GM10248 (cell line): Measurements from ENCODE around the gene LDOC1.
A peak's percentile ranks its signal among the peaks of the same experiment; 100 is the strongest.
"Not testable (repeated sequence)": the region's sequence is repeated elsewhere in the genome, so short reads cannot be mapped to it uniquely, and the experiment has no call there.

Source experiments
- CTCF ChIA-PET: fragments of 300-600 bp; sonication (Branson Sonifier 250); formaldehyde crosslinking; extraction: SDS; loops from one replicate; lab custom pipeline; 2021; ENCODE audit warnings: antibody characterized with exemption; lab: Yijun Ruan, JAX
- POLR2A ChIA-PET: fragments of 350-650 bp; sonication (Branson Sonifier 250); formaldehyde crosslinking; extraction: SDS; loops from one replicate; lab custom pipeline; 2020; ENCODE audit warnings: antibody characterized with exemption; lab: Yijun Ruan, JAX
- DNase-seq: peaks from one replicate; pipeline ENCODE4 v3.0.0; 2012; ENCODE audit errors: extremely low spot score
- TF ChIP-seq, protein P1 (sequence below): IDR thresholded peaks from 2 replicates; pipeline ENCODE4 v1.5.1; 2012; ENCODE audit warnings: mild to moderate bottlenecking, low read depth; ENCODE audit errors: extremely low read depth, missing control alignments, control extremely low read depth

Gene LDOC1

GRCh38 chrX:141176586-141177451 lies at the start of gene LDOC1:
LDOC1 (minus strand) TSS chrX:141177129; CDS start chrX:141177021, 108 bp downstream.
- peak; percentile 13 for DNase-seq

DNA sequence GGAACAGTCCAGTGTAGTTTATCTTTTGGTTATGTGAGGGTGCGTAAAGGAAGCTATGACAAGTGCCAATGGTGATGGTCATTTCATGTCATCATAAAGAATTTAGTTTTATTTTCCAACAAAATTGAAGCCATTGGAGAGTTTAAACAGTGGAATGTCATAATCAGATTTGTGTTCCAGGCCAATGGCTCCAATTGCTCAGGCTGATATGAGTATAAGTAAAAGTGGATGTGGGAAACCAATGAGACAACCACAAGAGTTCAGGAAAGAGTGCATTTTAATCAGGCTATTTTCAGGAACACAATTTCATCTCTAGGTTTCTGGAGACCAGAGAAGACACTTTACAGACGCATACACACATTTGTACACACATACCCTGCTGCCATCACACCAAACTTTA lies 44.7 kb upstream of the LDOC1 start:
- no peak for DNase-seq

More at GRCh38 chrX:141176586-141177451, at the start of gene LDOC1:
- TF ChIP-seq, protein P1, sequence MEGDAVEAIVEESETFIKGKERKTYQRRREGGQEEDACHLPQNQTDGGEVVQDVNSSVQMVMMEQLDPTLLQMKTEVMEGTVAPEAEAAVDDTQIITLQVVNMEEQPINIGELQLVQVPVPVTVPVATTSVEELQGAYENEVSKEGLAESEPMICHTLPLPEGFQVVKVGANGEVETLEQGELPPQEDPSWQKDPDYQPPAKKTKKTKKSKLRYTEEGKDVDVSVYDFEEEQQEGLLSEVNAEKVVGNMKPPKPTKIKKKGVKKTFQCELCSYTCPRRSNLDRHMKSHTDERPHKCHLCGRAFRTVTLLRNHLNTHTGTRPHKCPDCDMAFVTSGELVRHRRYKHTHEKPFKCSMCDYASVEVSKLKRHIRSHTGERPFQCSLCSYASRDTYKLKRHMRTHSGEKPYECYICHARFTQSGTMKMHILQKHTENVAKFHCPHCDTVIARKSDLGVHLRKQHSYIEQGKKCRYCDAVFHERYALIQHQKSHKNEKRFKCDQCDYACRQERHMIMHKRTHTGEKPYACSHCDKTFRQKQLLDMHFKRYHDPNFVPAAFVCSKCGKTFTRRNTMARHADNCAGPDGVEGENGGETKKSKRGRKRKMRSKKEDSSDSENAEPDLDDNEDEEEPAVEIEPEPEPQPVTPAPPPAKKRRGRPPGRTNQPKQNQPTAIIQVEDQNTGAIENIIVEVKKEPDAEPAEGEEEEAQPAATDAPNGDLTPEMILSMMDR: no peak
- POLR2A ChIA-PET: no interaction called here
- CTCF ChIA-PET: no interaction called here

GRCh38 chrX:141220342-141221008 lies 43.5 kb upstream of the LDOC1 start:
- DNase-seq: no peak
- ChIA-PET POLR2A (no interaction called here), CTCF (no interaction called here)
- TF ChIP-seq, protein P1: no peak

More for the DNA sequence above, 44.7 kb upstream of the LDOC1 start:
- ChIA-PET POLR2A (no interaction called here), CTCF (no interaction called here)
- TF ChIP-seq, protein P1: no peak

- CTCF ChIA-PET: no interaction called here
- TF ChIP-seq, protein P1: no peak
- POLR2A ChIA-PET: no interaction called here
- no peak for DNase-seq
Observed at GRCh38 chrX:141214196-141214595, 37.3 kb upstream of the LDOC1 start.

DNA sequence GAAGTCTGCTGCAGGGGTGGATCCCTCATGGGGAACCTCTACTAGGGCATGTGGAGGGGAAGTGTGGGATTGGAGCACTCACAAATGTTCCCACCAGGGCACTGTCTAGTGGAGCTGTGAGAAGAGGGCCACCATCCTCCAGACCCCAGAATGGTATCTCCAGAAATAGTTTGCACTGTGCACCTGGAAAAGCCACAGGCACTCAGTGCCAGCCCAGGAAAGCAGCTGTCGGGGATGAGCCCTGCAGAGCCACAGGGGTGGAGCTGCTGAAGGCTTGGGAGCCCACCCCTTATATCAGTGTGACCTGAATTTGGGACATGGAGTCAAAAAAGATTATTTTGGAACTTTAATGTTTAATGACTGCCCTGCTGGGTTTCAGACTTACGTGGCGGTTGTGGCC lies 25.0 kb upstream of the LDOC1 start:
- no peak for DNase-seq
- POLR2A ChIA-PET: no interaction called here
- TF ChIP-seq, protein P1: no peak
- CTCF ChIA-PET: no interaction called here

- POLR2A ChIA-PET, CTCF ChIA-PET, DNase-seq: not testable (repeated sequence)
Observed at GRCh38 chrX:141188573-141188972, 11.6 kb upstream of the LDOC1 start.

- TF ChIP-seq, protein P1: no peak
- DNase-seq: no peak
- ChIA-PET POLR2A (no interaction called here), CTCF (no interaction called here)
Observed at GRCh38 chrX:141185366-141185765, 8.4 kb upstream of the LDOC1 start.
